ENCODE data around the gene P2RX7.

DNA sequence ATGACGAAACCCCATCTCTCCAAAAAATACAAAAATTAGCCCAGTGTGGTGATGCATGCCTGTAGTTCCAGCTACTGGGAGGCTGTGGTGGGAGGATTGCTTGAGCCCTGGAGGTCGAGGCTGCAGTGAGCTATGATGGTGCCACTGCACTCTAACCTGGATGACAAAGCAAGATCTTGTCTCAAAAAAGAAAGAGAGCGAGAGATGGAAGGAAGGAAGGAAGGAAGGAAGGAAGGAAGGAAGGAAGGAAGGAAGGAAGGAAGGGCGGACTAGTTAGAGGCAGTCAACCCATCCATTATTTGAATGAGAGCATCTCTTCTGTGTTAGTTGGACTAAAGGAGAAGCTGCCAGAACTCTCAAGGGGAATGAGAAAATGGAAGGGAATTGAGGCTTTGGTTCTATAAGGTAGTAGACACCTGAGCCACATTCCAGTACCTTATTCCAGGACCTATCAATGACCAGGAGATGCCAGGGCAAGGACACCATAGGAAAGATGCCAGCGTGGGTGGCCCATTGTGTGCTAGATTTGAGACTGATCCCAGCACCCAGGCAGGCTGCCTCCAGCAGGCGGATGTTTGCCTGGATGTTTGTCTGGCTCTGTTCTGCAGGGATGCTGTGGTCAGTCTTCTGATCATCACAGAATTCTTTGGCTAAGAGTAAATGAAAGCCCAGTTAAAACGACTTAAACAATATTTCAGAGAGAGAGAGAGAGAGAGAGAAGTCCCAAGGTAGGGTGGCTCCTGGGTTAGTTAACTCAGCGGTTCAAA is 11.5 kb upstream of the P2RX7 start:
- TF ChIP-seq CTCF (IDR thresholded peaks at IDR 0.05; ENCODE audit: low read length) (no peak), EZH2 (optimal IDR thresholded peaks at IDR 0.05; ENCODE audit: low read depth, low read length) (no peak), EZH2phosphoT487 (IDR thresholded peaks at IDR 0.05; ENCODE audit: low read length) (no peak)
